B cell (primary cell): ENCODE measurements around the gene SNRPB2. TPM values are rescaled to one million over a fixed set of nuclear protein-coding genes. Genes with fewer than 3 reads are reported as not detected.

Source experiments
- ATAC-seq: fragments of 200-7000 bp; cut with Tn5 transposase; one replicate; pipeline ENCODE4 v1.10.0; 2021; ENCODE audit warnings: low read depth, mild to moderate bottlenecking, moderate number of reproducible peaks, moderate library complexity
- CTCF ChIA-PET: fragments of 350-600 bp; sonication (Branson Sonifier 250); formaldehyde crosslinking; loops from one replicate; lab custom pipeline; 2021; ENCODE audit warnings: antibody characterized with exemption, inconsistent platforms; lab: Charles Lee
- POLR2A ChIA-PET: fragments of 350-600 bp; sonication (Branson Sonifier 250); formaldehyde crosslinking; loops from one replicate; lab custom pipeline; 2021; ENCODE audit warnings: antibody characterized with exemption; lab: Charles Lee
- DNase-seq: peaks from one replicate; pipeline ENCODE4 v3.0.0; 2013
- H2AFZ ChIP-seq: 2 replicates; pipeline ENCODE4 v1.6.1; 2012; ENCODE audit warnings: mild to moderate bottlenecking, low read depth, low read length; ENCODE audit not compliant: insufficient read depth, poor library complexity, severe bottlenecking
- H3K27ac ChIP-seq, 2 donors: 1 replicate in 1 of 2; 2 replicates in 1 of 2; pipeline ENCODE4 v1.5.1; 2012 to 2013; ENCODE audit warnings: low read length in 2 of 2, mild to moderate bottlenecking in 2 of 2, moderate library complexity in 1 of 2
- H3K27me3 ChIP-seq, 4 experiments: fragments of 200-600 bp in 1 of 4; sonication (generic) in 1 of 4; replicated peaks in 1 of 4; 1 replicate in 2 of 4; 2 replicates in 2 of 4; pipeline versions ENCODE4 v1.6.1 to v1.7.0; 2013 to 2016; ENCODE audit warnings: low read length in 3 of 4, mild to moderate bottlenecking in 2 of 4, mixed read lengths in 1 of 4, moderate library complexity in 1 of 4; ENCODE audit not compliant: insufficient read depth in 4 of 4, control insufficient read depth in 3 of 4; ENCODE audit errors: control extremely low read depth in 1 of 4
- H3K36me3 ChIP-seq, 2 experiments: replicated peaks in 1 of 2; 1 replicate in 1 of 2; 2 replicates in 1 of 2; pipeline versions ENCODE4 v1.6.1 to v1.7.1; 2013; ENCODE audit warnings: low read length in 1 of 2; ENCODE audit not compliant: insufficient read depth in 2 of 2, control insufficient read depth in 1 of 2; ENCODE audit errors: control extremely low read depth in 1 of 2, extremely low read depth in 1 of 2
- H3K4me1 ChIP-seq, 2 donors: fragments of 200-600 bp in 1 of 2; sonication (generic) in 1 of 2; 1 replicate in 1 of 2; 2 replicates in 1 of 2; pipeline versions ENCODE4 v1.5.1 to v1.6.1; 2013 to 2017; ENCODE audit warnings: low read length in 2 of 2; ENCODE audit not compliant: control insufficient read depth in 2 of 2, insufficient read depth in 2 of 2
- H3K4me2 ChIP-seq: replicated peaks from 2 replicates; pipeline ENCODE3; 2012; ENCODE audit warnings: mild to moderate bottlenecking, low read depth, low read length; ENCODE audit not compliant: poor library complexity, severe bottlenecking
- H3K4me3 ChIP-seq, 5 experiments: fragments of 200-600 bp in 1 of 5; sonication (generic) in 1 of 5; 1 replicate in 3 of 5; 2 replicates in 2 of 5; pipeline versions ENCODE4 v1.5.1 to v1.7.0; 2011 to 2016; ENCODE audit warnings: low read length in 4 of 5, mild to moderate bottlenecking in 4 of 5, low read depth in 2 of 5, control low read depth in 1 of 5, moderate library complexity in 1 of 5; ENCODE audit not compliant: insufficient read depth in 1 of 5; ENCODE audit errors: control extremely low read depth in 1 of 5, extremely low read depth in 1 of 5
- H3K79me2 ChIP-seq: fragments of 200-600 bp; sonication (generic); one replicate; pipeline ENCODE4 v1.6.0; 2016; ENCODE audit warnings: low read length; ENCODE audit not compliant: control insufficient read depth, insufficient read depth
- H3K9ac ChIP-seq: fragments of 200-600 bp; sonication (generic); 2 replicates; pipeline ENCODE4 v1.6.1; 2017; ENCODE audit warnings: mild to moderate bottlenecking, low read length, moderate library complexity
- H3K9me3 ChIP-seq, 3 donors: one replicate each; pipeline versions ENCODE4 v1.6.1 to v1.7.1; 2013; ENCODE audit warnings: low read length in 2 of 3; ENCODE audit not compliant: control insufficient read depth in 2 of 3, insufficient read depth in 1 of 3; ENCODE audit errors: control extremely low read depth in 1 of 3
- H4K20me1 ChIP-seq: 2 replicates; pipeline ENCODE4 v1.6.0; 2012; ENCODE audit warnings: mild to moderate bottlenecking, low read length; ENCODE audit not compliant: insufficient read depth, control insufficient read depth, poor library complexity, severe bottlenecking
- H3K27ac Mint-ChIP-seq: one replicate; pipeline ENCODE4 v1.8.0; 2021; ENCODE audit warnings: mixed read lengths
- H3K27me3 Mint-ChIP-seq: one replicate; pipeline ENCODE4 v1.8.0; 2021; ENCODE audit warnings: mixed read lengths
- H3K4me1 Mint-ChIP-seq: one replicate; pipeline ENCODE4 v1.8.0; 2021; ENCODE audit warnings: mixed read lengths
- H3K4me3 Mint-ChIP-seq: one replicate; pipeline ENCODE4 v1.8.0; 2021; ENCODE audit warnings: mixed read lengths
- H3K9me3 Mint-ChIP-seq: one replicate; pipeline ENCODE4 v1.8.0; 2022; ENCODE audit warnings: mixed read lengths; ENCODE audit not compliant: insufficient read depth
- CTCF ChIP-seq: fragments of 200-600 bp; IDR thresholded peaks from one replicate; pipeline ENCODE4 v1.8.0; 2022; ENCODE audit warnings: antibody characterized with exemption, mild to moderate bottlenecking
- EZH2 ChIP-seq: IDR thresholded peaks from 2 replicates; pipeline ENCODE4 v1.6.1; 2012; ENCODE audit warnings: borderline replicate concordance, low read depth, mild to moderate bottlenecking, moderate library complexity, low read length; ENCODE audit not compliant: insufficient read depth, poor library complexity, severe bottlenecking
- WGBS: methylation state at CpG from one replicate; pipeline ENCODE4 v1.1.5; 2013; ENCODE audit warnings: missing lambda C conversion rate; ENCODE audit not compliant: insufficient coverage; 5-methylcytosine and 5-hydroxymethylcytosine counted together
- intact Hi-C: fragments of 100-400 bp; cut with micrococcal nuclease; formaldehyde crosslinking; loops from one replicate; pipeline ENCODE4 v1.10.0; 2022
- polyA plus RNA-seq: library from polyadenylated mRNA; depleted of rRNA; stranded (reverse); fragments of >200 nt; gene quantifications from 2 replicates; pipeline ENCODE4 v1.2.3, GENCODE V29; 2012
- total RNA-seq, 2 donors: library from RNA; stranded (reverse); fragments of 120-200 nt in 1 of 2; gene quantifications; 1 replicate in 1 of 2; 2 replicates in 1 of 2; pipeline versions ENCODE4 v1.2.3 to v1.2.4, GENCODE V29; 2013 to 2022

Gene SNRPB2
- total and polyA plus RNA-seq, 2 donors (not counting 1 experiment from before 2014, with no cell fraction given), result 22.4 to 38.3 TPM

GRCh38 chr20:16719421-16719820 is 10.4 kb upstream of the SNRPB2 start:
- Mint-ChIP-seq H3K9me3 (no peaks in the 10 kb centered on the region), H3K4me1 (no peaks in the 10 kb centered on the region), H3K27me3 (peaks cover 71% of the 10 kb centered on the region), H3K4me3 (no peak overlapping the region), H3K27ac (no peak overlapping the region)
- Histone ChIP-seq H3K9ac (no peak overlapping the region), H3K27ac (no peak overlapping the region), H3K4me1 (no peaks in the 10 kb centered on the region), H4K20me1 (no peaks in the 10 kb centered on the region), H3K79me2 (no peaks in the 10 kb centered on the region), H3K27me3 (peaks cover 0 to 28% (median 8%) of the 10 kb centered on the region in 4 experiments), H2AFZ (no peak overlapping the region), H3K36me3 (no peaks in the 10 kb centered on the region), H3K4me3 (no peak overlapping the region), H3K4me2 (no peak overlapping the region), H3K9me3 (peaks cover 0 to under 1% (median 0%) of the 10 kb centered on the region in 3 donors)
- intact Hi-C loops, result no loop called here
- WGBS, result no CpG with 5 or more reads among the region's 1 CpG
- POLR2A ChIA-PET, result no interaction called here
- CTCF ChIA-PET, result interaction anchor here (0.9 kb wide), 1 partner anchor 9 kb away, joined by 3 read pairs; no protein-coding TSS in a partner anchor
- TF ChIP-seq EZH2 (no peak), CTCF (no peak)
- ATAC-seq, result no peak
- DNase-seq, result no peak

- Histone ChIP-seq H3K4me2 (peak overlapping the region; percentile 82), H3K27me3 (peaks cover 2 to 23% (median 16%) of the 10 kb centered on the region in 4 experiments), H3K9ac (peak overlapping the region; percentile 97), H3K79me2 (peaks cover 24% of the 10 kb centered on the region), H4K20me1 (peaks cover 21% of the 10 kb centered on the region), H2AFZ (peak overlapping the region; percentile 94), H3K4me1 (peaks cover 16 to 20% of the 10 kb centered on the region in 2 donors), H3K9me3 (peaks cover 0 to 13% (median 11%) of the 10 kb centered on the region in 3 donors), H3K4me3 (peak overlapping the region in 4 of 5 experiments; percentile 86 to 95 (median 94)), H3K36me3 (peaks cover 11 to 21% of the 10 kb centered on the region in 2 experiments), H3K27ac (peak overlapping the region; percentile 79 to 90)
- ChIA-PET POLR2A (no interaction called here), CTCF (interaction anchor here (1.5 kb wide), 1 partner anchor 33 kb away, joined by 4 read pairs; no protein-coding TSS in a partner anchor)
- WGBS, result 100% methylated on average over 1 of the region's 1 CpG
- peak overlapping the region; percentile 100 for H3K4me3 Mint-ChIP-seq
- H3K27ac Mint-ChIP-seq, result peak overlapping the region; percentile 99
- peaks cover 39% of the 10 kb centered on the region for H3K4me1 Mint-ChIP-seq
- intact Hi-C loops, result no loop called here
- DNase-seq (no peak), ATAC-seq (no peak)
- TF ChIP-seq EZH2, result no peak
- no peak for TF ChIP-seq CTCF
- peaks cover 25% of the 10 kb centered on the region for H3K27me3 Mint-ChIP-seq
- peaks cover 4% of the 10 kb centered on the region for H3K9me3 Mint-ChIP-seq
Observed at GRCh38 chr20:16729080-16729479, 746 bp upstream of the SNRPB2 start.
